CD14-positive monocyte (primary cell): Measurements from ENCODE around the gene RNF121. TPM values are rescaled to one million over a fixed set of nuclear protein-coding genes. Genes with fewer than 3 reads are reported as not detected.
A peak's percentile ranks its signal among the peaks of the same experiment; 100 is the strongest.

Experiments
- DNase-seq, 3 donors: peaks; one replicate each; pipeline ENCODE4 v3.0.0-alpha.2; 2011 to 2022
- H2AFZ ChIP-seq: 2 replicates; pipeline ENCODE4 v1.6.0; 2012; ENCODE audit warnings: mild to moderate bottlenecking, low read depth, low read length, inconsistent platforms; ENCODE audit not compliant: insufficient read depth, poor library complexity, severe bottlenecking
- H3K27ac ChIP-seq, 2 donors: 1 replicate in 1 of 2; 2 replicates in 1 of 2; pipeline ENCODE4 v1.5.1; 2012 to 2013; ENCODE audit warnings: low read length in 2 of 2, control low read depth in 1 of 2, inconsistent platforms in 1 of 2, low read depth in 1 of 2, mild to moderate bottlenecking in 1 of 2
- H3K27me3 ChIP-seq, 2 donors: one replicate each; pipeline versions ENCODE4 v1.6.0 to v1.6.1; 2011 to 2013; ENCODE audit warnings: low read length in 2 of 2; ENCODE audit not compliant: control insufficient read depth in 2 of 2, insufficient read depth in 2 of 2
- H3K36me3 ChIP-seq, 2 donors: replicated peaks in 1 of 2; 1 replicate in 1 of 2; 2 replicates in 1 of 2; pipeline versions ENCODE4 v1.5.1 to v1.6.1; 2012 to 2013; ENCODE audit warnings: low read length in 2 of 2, control low read depth in 1 of 2, inconsistent platforms in 1 of 2, mild to moderate bottlenecking in 1 of 2; ENCODE audit not compliant: insufficient read depth in 2 of 2, control insufficient read depth in 1 of 2
- H3K4me1 ChIP-seq, 2 donors: 1 replicate in 1 of 2; 2 replicates in 1 of 2; pipeline versions ENCODE4 v1.5.1 to v1.6.1; 2012 to 2013; ENCODE audit warnings: low read length in 2 of 2, control low read depth in 1 of 2, inconsistent platforms in 1 of 2, mild to moderate bottlenecking in 1 of 2, moderate library complexity in 1 of 2; ENCODE audit not compliant: insufficient read depth in 2 of 2, control insufficient read depth in 1 of 2
- H3K4me2 ChIP-seq: replicated peaks from 2 replicates; pipeline ENCODE3; 2012; ENCODE audit warnings: low read length, moderate library complexity, mild to moderate bottlenecking; ENCODE audit not compliant: poor library complexity, severe bottlenecking; ENCODE audit errors: extremely low read depth
- H3K4me3 ChIP-seq, 3 experiments: fragments of 200-600 bp in 1 of 3; sonication (generic) in 1 of 3; replicated peaks in 1 of 3; 1 replicate in 2 of 3; 2 replicates in 1 of 3; pipeline ENCODE4 v1.5.1; 2011 to 2013; ENCODE audit warnings: low read length in 3 of 3, mild to moderate bottlenecking in 3 of 3, control low read depth in 2 of 3, low read depth in 2 of 3, inconsistent platforms in 1 of 3, moderate library complexity in 1 of 3
- H3K79me2 ChIP-seq: 2 replicates; pipeline ENCODE4 v1.6.0; 2012; ENCODE audit warnings: mild to moderate bottlenecking, control low read depth, inconsistent platforms, low read length, moderate library complexity; ENCODE audit not compliant: insufficient read depth
- H3K9ac ChIP-seq: 2 replicates; pipeline ENCODE4 v1.6.0; 2017; ENCODE audit warnings: low read length, mild to moderate bottlenecking; ENCODE audit not compliant: insufficient read depth, poor library complexity, severe bottlenecking
- H3K9me3 ChIP-seq, 2 donors: replicated peaks in 1 of 2; 1 replicate in 1 of 2; 2 replicates in 1 of 2; pipeline versions ENCODE4 v1.5.1 to v1.6.1; 2012 to 2013; ENCODE audit warnings: low read length in 2 of 2, control low read depth in 1 of 2; ENCODE audit not compliant: control insufficient read depth in 1 of 2, insufficient read depth in 1 of 2
- H4K20me1 ChIP-seq: 2 replicates; pipeline ENCODE4 v1.6.0; 2012; ENCODE audit warnings: mild to moderate bottlenecking, low read length, control low read depth, moderate library complexity; ENCODE audit not compliant: insufficient read depth
- H3K27ac Mint-ChIP-seq, 7 donors: one replicate each; pipeline ENCODE4 v1.8.0; 2020; ENCODE audit warnings: mild to moderate bottlenecking in 7 of 7, mixed read lengths in 7 of 7, moderate library complexity in 6 of 7, inconsistent platforms in 2 of 7
- H3K27me3 Mint-ChIP-seq, 3 donors: one replicate each; pipeline ENCODE4 v1.8.0; 2021 to 2022; ENCODE audit warnings: low read depth in 3 of 3, mild to moderate bottlenecking in 3 of 3, mixed read lengths in 3 of 3, moderate library complexity in 3 of 3, inconsistent platforms in 1 of 3
- H3K36me3 Mint-ChIP-seq, 2 donors: one replicate each; pipeline ENCODE4 v1.8.0; 2020; ENCODE audit warnings: mixed read lengths in 2 of 2, inconsistent platforms in 1 of 2, mild to moderate bottlenecking in 1 of 2
- H3K4me1 Mint-ChIP-seq: one replicate; pipeline ENCODE4 v1.8.0; 2020; ENCODE audit warnings: mild to moderate bottlenecking, mixed read lengths
- H3K4me3 Mint-ChIP-seq, 2 donors: one replicate each; pipeline ENCODE4 v1.8.0; 2020; ENCODE audit warnings: mild to moderate bottlenecking in 2 of 2, mixed read lengths in 2 of 2, moderate library complexity in 1 of 2
- H3K9me3 Mint-ChIP-seq, 7 donors: one replicate each; pipeline ENCODE4 v1.8.0; 2020 to 2022; ENCODE audit warnings: mixed read lengths in 7 of 7, mild to moderate bottlenecking in 6 of 7, moderate library complexity in 6 of 7, inconsistent platforms in 2 of 7
- CTCF ChIP-seq: fragments of 200-600 bp; IDR thresholded peaks from one replicate; pipeline ENCODE4 v1.8.0; 2022; ENCODE audit warnings: antibody characterized with exemption, mild to moderate bottlenecking
- WGBS: methylation state at CpG from one replicate; pipeline ENCODE4 v1.1.5; 2013; ENCODE audit warnings: missing lambda C conversion rate; ENCODE audit not compliant: insufficient coverage; 5-methylcytosine and 5-hydroxymethylcytosine counted together
- intact Hi-C, 2 donors: fragments of 100-400 bp; cut with micrococcal nuclease; formaldehyde crosslinking; loops; one replicate each; pipeline versions ENCODE4 v1.15.0 to v1.15.1; 2023
- polyA plus RNA-seq, 3 donors: library from polyadenylated mRNA; depleted of rRNA in 1 of 3; unstranded in 2 of 3; stranded (reverse) in 1 of 3; fragments of 300-500 nt in 2 of 3; fragments of >200 nt in 1 of 3; fragmentation: Illumina TruSeq in 2 of 3; gene quantifications; 1 replicate in 2 of 3; 2 replicates in 1 of 3; pipeline ENCODE4 v1.2.3, GENCODE V29; 2012 to 2021

RNF121 gene
- polyA plus RNA-seq, 3 donors: 7.7 to 25.2 (median 9.2) TPM

GRCh38 chr11:72041364-72042063, 112.7 kb downstream of the RNF121 start:
- Histone ChIP-seq H3K9me3 (no peaks in the 10 kb centered on the region), H4K20me1 (peaks cover 20% of the 10 kb centered on the region), H3K36me3 (peaks cover 9 to 42% of the 10 kb centered on the region in 2 donors), H3K4me1 (peaks cover 33 to 42% of the 10 kb centered on the region in 2 donors), H3K27me3 (no peaks in the 10 kb centered on the region), H3K27ac (peak overlapping the region; percentile 82 to 95), H3K4me3 (peak overlapping the region; percentile 68 to 94 (median 89)), H3K79me2 (peaks cover 98% of the 10 kb centered on the region), H3K4me2 (peak overlapping the region; percentile 93), H3K9ac (peak overlapping the region; percentile 82), H2AFZ (peak overlapping the region; percentile 97)
- Mint-ChIP-seq H3K4me3 (no peak overlapping the region), H3K36me3 (peaks cover 27 to 40% of the 10 kb centered on the region in 2 donors), H3K27me3 (peaks cover 0 to 1% (median 0%) of the 10 kb centered on the region in 3 donors), H3K27ac (no peak overlapping the region), H3K9me3 (no peaks in the 10 kb centered on the region), H3K4me1 (peaks cover 6% of the 10 kb centered on the region)
- DNase-seq: peak; percentile 34 to 44 (median 36)
- under 1% methylated on average over 23 of the region's 23 CpGs for WGBS
- intact Hi-C loops: loop anchor here in 1 of 2 donors (5.0 kb wide), 2 partner anchors 36 to 51 kb away; no protein-coding TSS in a partner anchor
- TF ChIP-seq CTCF: no peak

- intact Hi-C loops: loop anchor here in 1 of 2 donors (5.0 kb wide), 2 partner anchors 35 to 50 kb away; no protein-coding TSS in a partner anchor
- peak overlapping the region; percentile 68 to 94 (median 89) for H3K4me3 ChIP-seq
- TF ChIP-seq CTCF: no peak
- WGBS: 0% methylated on average over 1 of the region's 5 CpGs
- H3K79me2 ChIP-seq: peaks cover 95% of the 10 kb centered on the region
- H3K27ac ChIP-seq: peak overlapping the region; percentile 82 to 95
- DNase-seq: no peak
- H3K4me1 ChIP-seq: peaks cover 33 to 42% of the 10 kb centered on the region in 2 donors
- Mint-ChIP-seq H3K4me3 (no peak overlapping the region), H3K27ac (peak overlapping the region in 1 of 7 donors; percentile 68), H3K27me3 (peaks cover 0 to 1% (median 0%) of the 10 kb centered on the region in 3 donors), H3K9me3 (no peaks in the 10 kb centered on the region), H3K4me1 (peaks cover 2% of the 10 kb centered on the region), H3K36me3 (peaks cover 26 to 41% of the 10 kb centered on the region in 2 donors)
- peaks cover 20% of the 10 kb centered on the region for H4K20me1 ChIP-seq
- H3K9me3 ChIP-seq: no peaks in the 10 kb centered on the region
- H3K9ac ChIP-seq: peak overlapping the region; percentile 82
- H3K27me3 ChIP-seq: no peaks in the 10 kb centered on the region
- H3K36me3 ChIP-seq: peaks cover 9 to 44% of the 10 kb centered on the region in 2 donors
- H3K4me2 ChIP-seq: peak overlapping the region; percentile 93
- peak overlapping the region; percentile 97 for H2AFZ ChIP-seq
Observed at GRCh38 chr11:72042064-72042745, 113.4 kb downstream of the RNF121 start.
